PC-9 (cell line): ENCODE data around the gene ADSS1. TPM values are rescaled to one million over a fixed set of nuclear protein-coding genes. Genes with fewer than 3 reads are reported as not detected.

Source experiments
- BruUV-seq: library from RNA; stranded (reverse); fragments of 400-500 nt; replicated peaks from 2 replicates; lab custom pipeline; 2021; lab: Mats Ljungman, UMichigan
- CTCF ChIA-PET: fragments of 300-600 bp; sonication (Branson Sonifier 250); formaldehyde crosslinking; loops from one replicate; lab custom pipeline; 2022; ENCODE audit warnings: antibody characterized with exemption; lab: Charles Lee
- POLR2A ChIA-PET: fragments of 300-600 bp; sonication (Branson Sonifier 250); formaldehyde crosslinking; loops from one replicate; lab custom pipeline; 2022; ENCODE audit warnings: antibody characterized with exemption; ENCODE audit not compliant: unreplicated experiment; lab: Charles Lee
- DNase-seq, 2 experiments: peaks; one replicate each; pipeline versions ENCODE4 v3.0.0 to v3.0.0-alpha.2; 2015 to 2022; ENCODE audit warnings: mixed read lengths in 1 of 2
- H2AFZ ChIP-seq: fragments of 200-600 bp; sonication (generic); 2 replicates; pipeline ENCODE4 v1.8.1; 2017; ENCODE audit warnings: antibody characterized with exemption
- H3F3A ChIP-seq: fragments of 200-600 bp; sonication (generic); 2 replicates; pipeline ENCODE4 v1.8.1; 2017; ENCODE audit warnings: antibody characterized with exemption, mild to moderate bottlenecking, low read depth; ENCODE audit not compliant: insufficient read depth
- H3K27ac ChIP-seq: fragments of 200-600 bp; sonication (generic); 2 replicates; pipeline ENCODE4 v1.6.1; 2016; ENCODE audit warnings: mixed run types
- H3K27me3 ChIP-seq: fragments of 200-600 bp; sonication (generic); 2 replicates; pipeline ENCODE4 v1.6.1; 2016; ENCODE audit warnings: low read depth, mixed run types; ENCODE audit not compliant: insufficient read depth
- H3K36me3 ChIP-seq: fragments of 200-600 bp; sonication (generic); 2 replicates; pipeline ENCODE4 v1.6.1; 2016; ENCODE audit warnings: low read depth, mixed run types
- H3K4me1 ChIP-seq: fragments of 200-600 bp; sonication (generic); replicated peaks from 2 replicates; pipeline ENCODE4 v1.6.1; 2016; ENCODE audit warnings: mixed run types; ENCODE audit not compliant: insufficient read depth
- H3K4me2 ChIP-seq: fragments of 200-600 bp; sonication (generic); 2 replicates; pipeline ENCODE4 v1.6.1; 2017; ENCODE audit warnings: mixed run types
- H3K4me3 ChIP-seq: fragments of 200-600 bp; sonication (generic); 2 replicates; pipeline ENCODE4 v1.6.1; 2016; ENCODE audit warnings: mixed run types
- H3K79me2 ChIP-seq: fragments of 200-600 bp; sonication (generic); 2 replicates; pipeline ENCODE4 v1.6.1; 2017; ENCODE audit warnings: low read depth, mixed run types
- H3K9me2 ChIP-seq: fragments of 200-600 bp; sonication (generic); 2 replicates; pipeline ENCODE4 v1.8.1; 2017; ENCODE audit warnings: mild to moderate bottlenecking; ENCODE audit not compliant: insufficient read depth
- H3K9me3 ChIP-seq: fragments of 200-600 bp; sonication (generic); 2 replicates; pipeline ENCODE4 v1.8.1; 2016; ENCODE audit warnings: low read depth; ENCODE audit not compliant: insufficient read depth
- H4K20me1 ChIP-seq: fragments of 200-600 bp; sonication (generic); 2 replicates; pipeline ENCODE4 v1.8.1; 2017; ENCODE audit not compliant: insufficient read depth
- CTCF ChIP-seq: fragments of 200-600 bp; sonication (generic); conservative IDR thresholded peaks from 2 replicates; pipeline ENCODE4 v1.6.1; 2017; ENCODE audit warnings: mixed run types, antibody characterized with exemption, mild to moderate bottlenecking, moderate library complexity
- EZH2 ChIP-seq: fragments of 200-600 bp; sonication (generic); IDR thresholded peaks from 2 replicates; pipeline ENCODE4 v1.8.0; 2017; ENCODE audit warnings: antibody characterized with exemption, low read depth
- intact Hi-C: fragments of 100-400 bp; cut with micrococcal nuclease; formaldehyde crosslinking; loops from one replicate; pipeline ENCODE4 v1.10.0; 2022; ENCODE audit not compliant: unreplicated experiment
- total RNA-seq: library from RNA; stranded (reverse); gene quantifications from 2 replicates; pipeline ENCODE4 v1.2.3, GENCODE V29; 2021

Gene ADSS1
- total RNA-seq, 1 experiment from 2014 or later: 5.8 TPM

DNA sequence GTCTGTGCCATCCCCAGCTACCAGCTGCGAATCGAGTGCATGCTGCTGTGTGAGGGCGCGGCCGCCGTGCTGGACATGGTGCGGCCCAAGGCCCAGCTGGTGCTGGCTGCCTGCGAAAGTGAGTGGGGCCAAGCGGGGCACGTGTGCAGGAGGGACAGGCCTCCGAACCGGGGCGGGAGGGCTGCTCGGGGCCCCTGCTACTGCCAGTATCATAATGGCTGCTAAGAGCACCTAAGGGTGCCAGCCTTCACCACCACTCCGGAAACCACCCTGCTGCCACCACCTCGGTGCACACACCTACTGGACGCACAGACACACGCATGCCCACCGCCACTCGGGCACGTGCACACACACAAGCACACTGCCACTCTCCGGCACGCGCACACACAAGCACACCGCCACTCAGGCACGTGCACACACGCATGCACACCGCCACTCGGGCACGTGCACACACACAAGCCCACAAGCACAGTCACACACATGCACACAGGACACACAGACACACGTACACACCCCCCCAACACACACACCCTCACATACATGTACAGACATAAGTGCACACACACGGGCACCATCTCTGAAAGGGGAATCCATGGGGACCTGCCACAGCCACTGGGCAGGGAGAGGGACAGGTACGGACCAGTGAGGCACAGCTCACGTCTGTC lies 13.8 kb upstream of the ADSS1 start:
- no peak overlapping the region for H3K4me2 ChIP-seq
- peaks cover 3% of the 10 kb centered on the region; the same call in 1 of the 2 replicates for H3F3A ChIP-seq
- ChIA-PET POLR2A (no interaction called here), CTCF (no interaction called here)
- BruUV-seq: no TSS peak
- no peak overlapping the region for H3K4me3 ChIP-seq
- TF ChIP-seq EZH2 (no peak), CTCF (no peak)
- no peaks in the 10 kb centered on the region for H3K4me1 ChIP-seq
- H3K79me2 ChIP-seq: no peaks in the 10 kb centered on the region
- no peaks in the 10 kb centered on the region for H4K20me1 ChIP-seq
- intact Hi-C loops: no loop called here
- H3K9me3 ChIP-seq: no peaks in the 10 kb centered on the region
- H2AFZ ChIP-seq: no peak overlapping the region
- H3K9me2 ChIP-seq: no peaks in the 10 kb centered on the region
- H3K27me3 ChIP-seq: no peaks in the 10 kb centered on the region
- no peaks in the 10 kb centered on the region for H3K36me3 ChIP-seq
- DNase-seq: no peak
- no peak overlapping the region for H3K27ac ChIP-seq

DNA sequence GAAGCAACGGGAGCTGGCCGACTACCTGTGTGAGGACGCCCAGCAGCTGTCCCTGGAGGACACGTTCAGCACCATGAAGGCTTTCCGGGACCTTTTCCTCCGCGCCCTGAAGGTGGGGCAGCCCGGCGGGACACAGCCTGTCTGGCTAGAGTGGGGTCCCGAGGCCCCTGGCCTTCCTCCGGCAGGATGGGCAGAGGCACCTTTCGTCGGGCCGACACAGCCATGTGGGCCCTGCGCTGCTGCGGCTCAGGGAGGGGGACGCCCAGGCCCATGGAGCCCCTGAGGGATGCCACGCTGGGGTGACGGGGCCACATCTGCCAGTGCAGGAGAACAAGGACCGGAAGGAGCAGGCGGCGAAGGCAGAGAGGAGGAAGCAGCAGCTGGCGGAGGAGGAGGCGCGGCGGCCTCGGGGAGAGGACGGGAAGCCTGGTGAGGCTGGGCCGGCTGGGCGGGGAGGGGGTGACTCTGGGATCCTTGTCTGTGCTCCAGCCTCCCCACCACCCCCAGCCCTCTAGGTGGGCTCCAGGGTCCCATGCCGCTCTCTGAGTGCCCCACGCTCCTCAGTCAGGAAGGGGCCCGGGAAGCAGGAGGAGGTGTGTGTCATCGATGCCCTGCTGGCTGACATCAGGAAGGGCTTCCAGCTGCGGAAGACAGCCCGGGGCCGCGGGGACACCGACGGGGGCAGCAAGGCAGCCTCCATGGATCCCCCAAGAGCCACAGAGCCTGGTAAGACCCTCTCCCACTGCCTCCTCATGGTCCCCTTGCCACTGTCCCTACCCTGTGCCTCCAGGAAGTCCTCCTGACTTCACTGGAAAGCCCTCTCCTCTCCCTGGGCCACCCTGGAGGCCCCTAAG lies 10.9 kb upstream of the ADSS1 start:
- no peak for TF ChIP-seq EZH2
- TF ChIP-seq CTCF: no peak
- Histone ChIP-seq H3K4me1 (no peaks in the 10 kb centered on the region), H2AFZ (no peak overlapping the region), H3K9me3 (no peaks in the 10 kb centered on the region), H4K20me1 (no peaks in the 10 kb centered on the region), H3K9me2 (no peaks in the 10 kb centered on the region), H3K79me2 (no peaks in the 10 kb centered on the region), H3K27me3 (no peaks in the 10 kb centered on the region), H3K36me3 (no peaks in the 10 kb centered on the region), H3K27ac (no peak overlapping the region), H3K4me3 (no peak overlapping the region), H3K4me2 (no peak overlapping the region), H3F3A (no peaks in the 10 kb centered on the region)
- intact Hi-C loops: no loop called here
- POLR2A ChIA-PET: no interaction called here
- no peak for DNase-seq
- BruUV-seq: no TSS peak
- CTCF ChIA-PET: no interaction called here

- Histone ChIP-seq H3K27me3 (no peaks in the 10 kb centered on the region), H3K27ac (no peak overlapping the region), H3K9me2 (no peaks in the 10 kb centered on the region), H3K4me3 (no peak overlapping the region), H4K20me1 (no peaks in the 10 kb centered on the region), H3K79me2 (no peaks in the 10 kb centered on the region), H3K4me1 (no peaks in the 10 kb centered on the region), H3K4me2 (no peak overlapping the region), H3K9me3 (no peaks in the 10 kb centered on the region), H3F3A (no peaks in the 10 kb centered on the region), H3K36me3 (no peaks in the 10 kb centered on the region), H2AFZ (no peak overlapping the region)
- no peak for TF ChIP-seq EZH2
- no peak for TF ChIP-seq CTCF
- ChIA-PET POLR2A (no interaction called here), CTCF (no interaction called here)
- DNase-seq: no peak
- no TSS peak for BruUV-seq
- intact Hi-C loops: no loop called here
Observed at GRCh38 chr14:104714066-104714465, 10.0 kb upstream of the ADSS1 start.
